HCT116 (cell line): Measurements from ENCODE around the gene AKAP8. TPM values are rescaled to one million over a fixed set of nuclear protein-coding genes. Genes with fewer than 3 reads are reported as not detected.
A peak's percentile ranks its signal among the peaks of the same experiment; 100 is the strongest.

Source experiments
- ATAC-seq: fragments of 200-7000 bp; cut with Tn5 transposase; 2 replicates; pipeline ENCODE4 v1.9.1; 2020; ENCODE audit warnings: mild to moderate bottlenecking, moderate library complexity
- BruUV-seq: library from RNA; stranded (reverse); fragments of 400-500 nt; replicated peaks from 2 replicates; lab custom pipeline; 2021; lab: Mats Ljungman, UMichigan
- CTCF ChIA-PET: fragments of 300-600 bp; sonication (Branson Sonifier 250); formaldehyde crosslinking; loops from one replicate; lab custom pipeline; 2021; ENCODE audit warnings: antibody characterized with exemption; lab: Charles Lee
- POLR2A ChIA-PET: fragments of 300-600, 350-600 bp; sonication (Branson Sonifier 250); formaldehyde crosslinking; loops from one replicate; lab custom pipeline; 2021; ENCODE audit warnings: antibody characterized with exemption; lab: Charles Lee
- RAD21 ChIA-PET, 2 experiments: fragments of 300-600 bp; sonication (Branson Sonifier 250); formaldehyde crosslinking; loops; one replicate each; lab custom pipeline; 2023; ENCODE audit warnings: low total read pairs in 2 of 2; ENCODE audit not compliant: uncharacterized antibody in 2 of 2, unreplicated experiment in 2 of 2, low non-redundant PET in 1 of 2; lab: Charles Lee
- DNase-seq: peaks from one replicate; pipeline ENCODE4 v3.0.0-alpha.2; 2010; ENCODE audit warnings: low read depth, low spot score
- H2AFZ ChIP-seq: fragments of 200-600 bp; shearing (Covaris generic), sonication (generic); 2 replicates; pipeline ENCODE4 v1.6.1; 2017; ENCODE audit warnings: low read depth, mixed run types, mixed read lengths, antibody characterized with exemption, low read length; ENCODE audit not compliant: poor library complexity, severe bottlenecking
- H3K27ac ChIP-seq: 2 replicates; pipeline ENCODE4 v1.5.1; 2012; ENCODE audit warnings: low read depth, low read length
- H3K27me3 ChIP-seq: fragments of 200-600 bp; sonication (generic); 2 replicates; pipeline ENCODE4 v1.6.1; 2016; ENCODE audit warnings: mixed run types, low read length, mixed read lengths; ENCODE audit not compliant: insufficient read depth
- H3K36me3 ChIP-seq, 2 experiments: fragments of 200-500 bp in 1 of 2; fragments of 200-600 bp in 1 of 2; sonication (Bioruptor generic) in 1 of 2; sonication (generic) in 1 of 2; 2 replicates each; pipeline versions ENCODE4 v1.5.1 to v1.6.1; 2014 to 2016; ENCODE audit warnings: low read length in 2 of 2, inconsistent platforms in 1 of 2, mixed read lengths in 1 of 2, mixed run types in 1 of 2; ENCODE audit not compliant: insufficient read depth in 2 of 2, control insufficient read depth in 1 of 2
- H3K4me1 ChIP-seq, 2 experiments: fragments of 200-600 bp in 1 of 2; sonication (generic) in 1 of 2; 2 replicates each; pipeline versions ENCODE4 v1.5.1 to v1.6.1; 2012 to 2017; ENCODE audit warnings: low read length in 2 of 2, inconsistent platforms in 1 of 2, mild to moderate bottlenecking in 1 of 2, mixed read lengths in 1 of 2, mixed run types in 1 of 2, moderate library complexity in 1 of 2; ENCODE audit not compliant: insufficient read depth in 2 of 2, control insufficient read depth in 1 of 2
- H3K4me2 ChIP-seq: fragments of 200-600 bp; sonication (generic); 2 replicates; pipeline ENCODE4 v1.6.1; 2017; ENCODE audit warnings: mixed run types, low read length, mixed read lengths
- H3K4me3 ChIP-seq, 2 experiments: fragments of 200-600 bp in 1 of 2; sonication (generic) in 1 of 2; replicated peaks in 1 of 2; 2 replicates each; pipeline ENCODE4 v1.5.1; 2011 to 2016; ENCODE audit warnings: low read length in 2 of 2, control low read depth in 1 of 2, low read depth in 1 of 2, mild to moderate bottlenecking in 1 of 2, mixed read lengths in 1 of 2, mixed run types in 1 of 2
- H3K79me2 ChIP-seq: fragments of 200-600 bp; sonication (generic); 2 replicates; pipeline ENCODE4 v1.6.1; 2017; ENCODE audit warnings: mild to moderate bottlenecking, mixed run types, low read length, moderate library complexity, mixed read lengths; ENCODE audit not compliant: insufficient read depth
- H3K9ac ChIP-seq: fragments of 200-600 bp; sonication (generic); 2 replicates; pipeline ENCODE4 v1.6.1; 2016; ENCODE audit warnings: low read length, mixed read lengths
- H3K9me2 ChIP-seq: fragments of 200-600 bp; sonication (generic), shearing (Covaris generic); 2 replicates; pipeline ENCODE4 v1.6.1; 2017; ENCODE audit warnings: mixed run types, mild to moderate bottlenecking, moderate library complexity; ENCODE audit not compliant: insufficient read depth
- H3K9me3 ChIP-seq, 2 experiments: fragments of 200-500 bp in 1 of 2; fragments of 200-600 bp in 1 of 2; sonication (Bioruptor generic) in 1 of 2; sonication (generic) in 1 of 2; 2 replicates each; pipeline ENCODE4 v1.6.1; 2014 to 2017; ENCODE audit warnings: low read length in 2 of 2, mixed read lengths in 2 of 2, inconsistent platforms in 1 of 2, low read depth in 1 of 2, mild to moderate bottlenecking in 1 of 2, mixed run types in 1 of 2, moderate library complexity in 1 of 2; ENCODE audit not compliant: control insufficient read depth in 1 of 2, insufficient read depth in 1 of 2
- H4K20me1 ChIP-seq: fragments of 200-600 bp; sonication (generic), shearing (Covaris generic); 2 replicates; pipeline ENCODE4 v1.6.1; 2017; ENCODE audit warnings: mixed run types, mild to moderate bottlenecking, moderate library complexity; ENCODE audit not compliant: insufficient read depth
- CBX3 ChIP-seq: IDR thresholded peaks from 2 replicates; pipeline ENCODE4 v1.6.1; 2012; ENCODE audit warnings: low read depth
- CEBPB ChIP-seq: IDR thresholded peaks from 2 replicates; pipeline ENCODE4 v1.6.1; 2012; ENCODE audit warnings: low read depth
- EGR1 ChIP-seq: IDR thresholded peaks from 2 replicates; pipeline ENCODE4 v1.6.1; 2012; ENCODE audit warnings: low read depth
- EZH2 ChIP-seq: fragments of 200-600 bp; sonication (generic); IDR thresholded peaks from 2 replicates; pipeline ENCODE4 v1.6.1; 2017; ENCODE audit warnings: antibody characterized with exemption, mixed run types
- FOSL1 ChIP-seq: IDR thresholded peaks from 2 replicates; pipeline ENCODE4 v1.6.1; 2012; ENCODE audit warnings: low read depth
- MAX ChIP-seq: IDR thresholded peaks from 2 replicates; pipeline ENCODE4 v1.6.1; 2012
- POLR2A ChIP-seq: IDR thresholded peaks from 2 replicates; pipeline ENCODE4 v1.7.0; 2011; ENCODE audit warnings: borderline replicate concordance; ENCODE audit not compliant: insufficient read depth, insufficient read length; ENCODE audit errors: extremely low read depth
- RAD21 ChIP-seq: IDR thresholded peaks from 2 replicates; pipeline ENCODE4 v1.6.1; 2012; ENCODE audit warnings: low read depth, mild to moderate bottlenecking
- REST ChIP-seq: IDR thresholded peaks from 2 replicates; pipeline ENCODE4 v1.6.1; 2012; ENCODE audit warnings: low read depth
- SIN3A ChIP-seq: IDR thresholded peaks from 2 replicates; pipeline ENCODE4 v1.6.1; 2012; ENCODE audit warnings: low read depth
- SRF ChIP-seq: IDR thresholded peaks from 2 replicates; pipeline ENCODE4 v1.6.1; 2012; ENCODE audit warnings: low read depth
- TCF7L2 ChIP-seq: IDR thresholded peaks from 2 replicates; pipeline ENCODE4 v1.7.0; 2011; ENCODE audit warnings: borderline replicate concordance, inconsistent platforms; ENCODE audit not compliant: insufficient read depth, insufficient read length; ENCODE audit errors: extremely low read depth
- ZFX ChIP-seq: fragments of 450-650 bp; IDR thresholded peaks from 2 replicates; pipeline ENCODE4 v1.6.1; 2017
- ZNF274 ChIP-seq: fragments of 200-500 bp; sonication (Bioruptor generic); IDR thresholded peaks from 2 replicates; pipeline ENCODE4 v1.6.1; 2014; ENCODE audit warnings: mild to moderate bottlenecking, low read depth, low read length, inconsistent platforms
- intact Hi-C: fragments of 100-400 bp; cut with micrococcal nuclease; formaldehyde crosslinking; loops from 2 replicates; pipeline ENCODE4 v1.10.0; 2022
- total RNA-seq: library from RNA; stranded (reverse); gene quantifications from one replicate; pipeline ENCODE4 v1.2.1, GENCODE V29; 2021; ENCODE audit not compliant: unreplicated experiment
- TF ChIP-seq, protein P1 (sequence below): IDR thresholded peaks from 2 replicates; pipeline ENCODE4 v1.6.1; 2011; ENCODE audit warnings: mild to moderate bottlenecking, low read length, moderate library complexity; ENCODE audit not compliant: insufficient replicate concordance; ENCODE audit errors: extremely low read depth

The AKAP8 gene
- total RNA-seq, 1 experiment from 2014 or later, result 50.6 TPM

DNA sequence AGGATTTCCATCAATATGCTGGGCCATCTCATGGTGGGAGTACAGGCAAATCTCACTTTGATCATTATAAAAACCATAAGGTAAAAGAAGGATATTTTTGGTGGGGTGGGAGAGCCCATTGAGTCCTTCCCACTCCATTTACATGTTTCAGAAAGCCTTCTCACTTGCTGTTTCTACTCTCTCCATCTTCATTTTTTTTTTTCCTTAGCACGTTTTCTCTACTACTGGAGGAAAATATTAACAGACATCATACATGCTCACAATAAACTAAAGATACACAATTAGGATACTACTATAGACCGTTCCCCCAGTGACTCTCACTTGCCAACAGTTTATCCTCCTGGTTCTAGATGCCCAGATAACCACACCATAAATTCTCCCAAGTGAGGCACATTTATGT lies 1.8 kb upstream of the AKAP8 start:
- no peak overlapping the region for H3K4me3 ChIP-seq
- intact Hi-C loops, result loop anchor here (2.0 kb wide), 1 partner anchor 37 kb away; the partner anchor contains the start of gene AKAP8L
- no peak for TF ChIP-seq ZNF274
- no peak for TF ChIP-seq TCF7L2
- no peak for TF ChIP-seq REST
- no peak for TF ChIP-seq ZFX
- no peak for TF ChIP-seq SRF
- no peak for TF ChIP-seq EZH2
- no peak for TF ChIP-seq CBX3
- TF ChIP-seq EGR1, result no peak
- TF ChIP-seq MAX, result no peak
- TF ChIP-seq FOSL1, result no peak
- TF ChIP-seq POLR2A, result no peak
- TF ChIP-seq CEBPB, result no peak
- TF ChIP-seq, protein P1, sequence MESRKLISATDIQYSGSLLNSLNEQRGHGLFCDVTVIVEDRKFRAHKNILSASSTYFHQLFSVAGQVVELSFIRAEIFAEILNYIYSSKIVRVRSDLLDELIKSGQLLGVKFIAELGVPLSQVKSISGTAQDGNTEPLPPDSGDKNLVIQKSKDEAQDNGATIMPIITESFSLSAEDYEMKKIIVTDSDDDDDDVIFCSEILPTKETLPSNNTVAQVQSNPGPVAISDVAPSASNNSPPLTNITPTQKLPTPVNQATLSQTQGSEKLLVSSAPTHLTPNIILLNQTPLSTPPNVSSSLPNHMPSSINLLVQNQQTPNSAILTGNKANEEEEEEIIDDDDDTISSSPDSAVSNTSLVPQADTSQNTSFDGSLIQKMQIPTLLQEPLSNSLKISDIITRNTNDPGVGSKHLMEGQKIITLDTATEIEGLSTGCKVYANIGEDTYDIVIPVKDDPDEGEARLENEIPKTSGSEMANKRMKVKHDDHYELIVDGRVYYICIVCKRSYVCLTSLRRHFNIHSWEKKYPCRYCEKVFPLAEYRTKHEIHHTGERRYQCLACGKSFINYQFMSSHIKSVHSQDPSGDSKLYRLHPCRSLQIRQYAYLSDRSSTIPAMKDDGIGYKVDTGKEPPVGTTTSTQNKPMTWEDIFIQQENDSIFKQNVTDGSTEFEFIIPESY, result no peak
- no peak for TF ChIP-seq SIN3A
- no peak for TF ChIP-seq RAD21
- RAD21 ChIA-PET, result no interaction called here
- H3K4me1 ChIP-seq, result peaks cover 12 to 31% of the 10 kb centered on the region in 2 experiments
- H3K9me2 ChIP-seq, result no peaks in the 10 kb centered on the region
- CTCF ChIA-PET, result no interaction called here
- ATAC-seq (no peak), DNase-seq (no peak)
- no peak overlapping the region for H3K9ac ChIP-seq
- peak overlapping the region; percentile 88; the same call in 1 of the 2 replicates for H3K27ac ChIP-seq
- no peak overlapping the region for H2AFZ ChIP-seq
- H3K36me3 ChIP-seq, result peaks cover 0 to 5% of the 10 kb centered on the region in 2 experiments; a peak in 3 of 4 replicates
- H3K79me2 ChIP-seq, result peaks cover 43% of the 10 kb centered on the region
- peaks cover 9% of the 10 kb centered on the region; the same call in 1 of the 2 replicates for H4K20me1 ChIP-seq
- peak overlapping the region; percentile 97 for H3K4me2 ChIP-seq
- no peaks in the 10 kb centered on the region for H3K9me3 ChIP-seq
- BruUV-seq, result no TSS peak
- POLR2A ChIA-PET, result no interaction called here
- no peaks in the 10 kb centered on the region for H3K27me3 ChIP-seq
